GM12878 (cell line): ENCODE measurements around the gene NIN. TPM values are rescaled to one million over a fixed set of nuclear protein-coding genes. Genes with fewer than 3 reads are reported as not detected.

Experiments used
- ATAC-seq: fragments of 200-7000 bp; cut with Tn5 transposase; 3 replicates; pipeline ENCODE4 v1.9.1; 2020; ENCODE audit warnings: mild to moderate bottlenecking, moderate library complexity
- BruUV-seq: library from RNA; stranded (reverse); fragments of 400-500 nt; replicated peaks from 2 replicates; lab custom pipeline; 2021; lab: Mats Ljungman, UMichigan
- CTCF ChIA-PET: fragments of 300-600 bp; sonication (Branson Sonifier 250); formaldehyde crosslinking; extraction: SDS; loops from one replicate; lab custom pipeline; 2021; ENCODE audit warnings: inconsistent platforms; lab: Yijun Ruan, JAX
- POLR2A ChIA-PET: fragments of 350-600 bp; formaldehyde crosslinking; extraction: SDS; loops from one replicate; lab custom pipeline; 2021; ENCODE audit warnings: inconsistent platforms; lab: Charles Lee
- RAD21 ChIA-PET: fragments of 300-600 bp; sonication (Branson Sonifier 250); formaldehyde crosslinking; loops from one replicate; lab custom pipeline; 2023; ENCODE audit warnings: antibody characterized with exemption; ENCODE audit not compliant: unreplicated experiment; lab: Charles Lee
- SMC1A ChIA-PET: fragments of 300-600 bp; sonication (Branson Sonifier 250); formaldehyde crosslinking; loops from one replicate; lab custom pipeline; 2023; ENCODE audit not compliant: unreplicated experiment, uncharacterized antibody; lab: Charles Lee
- DNase-seq: peaks from one replicate; pipeline ENCODE4 v3.0.0-alpha.2; 2011; ENCODE audit warnings: low read depth, low spot score
- FAIRE-seq: peaks from 3 replicates; lab custom pipeline; 2011; peaks lifted over from hg19 to GRCh38; lab: Jason Lieb, UNC
- H2AFZ ChIP-seq: 2 replicates; pipeline ENCODE4 v1.6.0; 2011; ENCODE audit warnings: low read depth, low read length, control low read depth; ENCODE audit not compliant: control insufficient read depth
- H3K27ac ChIP-seq: 2 replicates; pipeline ENCODE4 v1.5.1; 2011; ENCODE audit warnings: control low read depth; ENCODE audit not compliant: control insufficient read depth, insufficient read depth
- H3K27me3 ChIP-seq, 2 experiments: replicated peaks in 1 of 2; 2 replicates each; pipeline versions ENCODE4 v1.6.0 to v1.6.1; 2011; ENCODE audit warnings: low read length in 1 of 2; ENCODE audit not compliant: control insufficient read depth in 2 of 2, insufficient read depth in 2 of 2
- H3K36me3 ChIP-seq, 2 experiments: 2 replicates each; pipeline ENCODE4 v1.5.1; 2011; ENCODE audit warnings: low read length in 1 of 2; ENCODE audit not compliant: control insufficient read depth in 2 of 2, insufficient read depth in 2 of 2
- H3K4me1 ChIP-seq: 2 replicates; pipeline ENCODE4 v1.6.1; 2011; ENCODE audit warnings: mild to moderate bottlenecking, low read length, moderate library complexity, mixed read lengths; ENCODE audit not compliant: control insufficient read depth, insufficient read depth
- H3K4me2 ChIP-seq: 2 replicates; pipeline ENCODE4 v1.6.0; 2011; ENCODE audit warnings: control low read depth; ENCODE audit not compliant: control insufficient read depth, insufficient read depth
- H3K4me3 ChIP-seq: fragments of 200-600 bp; sonication (generic); 2 replicates; pipeline ENCODE4 v1.5.1; 2016
- H3K79me2 ChIP-seq: 2 replicates; pipeline ENCODE4 v1.6.0; 2011; ENCODE audit warnings: low read length; ENCODE audit not compliant: control insufficient read depth, insufficient read depth
- H3K9ac ChIP-seq: 2 replicates; pipeline ENCODE4 v1.8.0; 2011; ENCODE audit warnings: low read length, control low read depth, mixed read lengths; ENCODE audit not compliant: control insufficient read depth, insufficient read depth
- H3K9me3 ChIP-seq: replicated peaks from 3 replicates; pipeline ENCODE4 v1.5.1; 2011; ENCODE audit warnings: mild to moderate bottlenecking, low read length; ENCODE audit not compliant: control insufficient read depth, insufficient read depth
- H4K20me1 ChIP-seq: 2 replicates; pipeline ENCODE4 v1.6.0; 2011; ENCODE audit not compliant: control insufficient read depth, insufficient read depth
- ELK1 ChIP-seq: IDR thresholded peaks from 2 replicates; pipeline ENCODE4 v1.6.1; 2012; ENCODE audit warnings: low read depth, low read length, improper control_type of control experiment
- GABPA ChIP-seq: IDR thresholded peaks from 2 replicates; pipeline ENCODE4 v1.6.1; 2014; ENCODE audit warnings: antibody characterized with exemption, low read depth, mild to moderate bottlenecking, inconsistent platforms
- JUND ChIP-seq: IDR thresholded peaks from 2 replicates; pipeline ENCODE4 v1.6.1; 2012; ENCODE audit warnings: low read depth, mild to moderate bottlenecking, low read length, improper control_type of control experiment, moderate library complexity
- KLF5 ChIP-seq: fragments of 450-650 bp; IDR thresholded peaks from 2 replicates; pipeline ENCODE4 v1.6.1; 2014; ENCODE audit warnings: mild to moderate bottlenecking; ENCODE audit not compliant: partially characterized antibody
- LARP7 ChIP-seq: fragments of 450-650 bp; IDR thresholded peaks from 2 replicates; pipeline ENCODE4 v1.6.1; 2017; ENCODE audit warnings: mild to moderate bottlenecking
- NFIC ChIP-seq: IDR thresholded peaks from 2 replicates; pipeline ENCODE4 v1.6.1; 2012; ENCODE audit warnings: low read depth, mild to moderate bottlenecking, inconsistent platforms, low read length, moderate library complexity
- NKRF ChIP-seq: fragments of 450-650 bp; conservative IDR thresholded peaks from 2 replicates; pipeline ENCODE4 v1.6.1; 2017; ENCODE audit warnings: mild to moderate bottlenecking, moderate library complexity
- RAD51 ChIP-seq: fragments of 450-650 bp; IDR thresholded peaks from 2 replicates; pipeline ENCODE4 v1.6.1; 2016; ENCODE audit warnings: moderate library complexity, mild to moderate bottlenecking, inconsistent platforms
- RB1 ChIP-seq: fragments of 450-650 bp; formaldehyde crosslinking; IDR thresholded peaks from 2 replicates; pipeline ENCODE4 v1.6.1; 2017; ENCODE audit warnings: mild to moderate bottlenecking, borderline replicate concordance
- RBBP5 ChIP-seq: fragments of 200-600 bp; sonication (generic); conservative IDR thresholded peaks from 2 replicates; pipeline ENCODE4 v1.6.1; 2016
- SREBF2 ChIP-seq: IDR thresholded peaks from 2 replicates; pipeline ENCODE4 v1.6.1; 2012; ENCODE audit warnings: mild to moderate bottlenecking, low read length
- SRF ChIP-seq, 2 experiments: IDR thresholded peaks; 2 replicates each; pipeline ENCODE4 v1.6.1; 2011; ENCODE audit warnings: low read depth in 2 of 2, low read length in 2 of 2, mild to moderate bottlenecking in 1 of 2, moderate library complexity in 1 of 2
- SUZ12 ChIP-seq: fragments of 200-600 bp; sonication (generic); IDR thresholded peaks from one replicate; pipeline ENCODE4 v1.6.1; 2018; ENCODE audit warnings: antibody characterized with exemption, mild to moderate bottlenecking; ENCODE audit not compliant: unreplicated experiment
- TAF1 ChIP-seq: IDR thresholded peaks from 2 replicates; pipeline ENCODE4 v1.6.1; 2011; ENCODE audit warnings: mild to moderate bottlenecking, low read depth, low read length, borderline replicate concordance
- TBL1XR1 ChIP-seq: IDR thresholded peaks from 2 replicates; pipeline ENCODE4 v1.6.1; 2012; ENCODE audit warnings: low read depth, low read length, improper control_type of control experiment
- ZNF207 ChIP-seq: fragments of 450-650 bp; IDR thresholded peaks from 2 replicates; pipeline ENCODE4 v1.6.1; 2014; ENCODE audit warnings: antibody characterized with exemption, mild to moderate bottlenecking, borderline replicate concordance
- WGBS: methylation state at CpG from one replicate; pipeline ENCODE4 v1.1.6; 2016; ENCODE audit warnings: low lambda C conversion rate; ENCODE audit not compliant: insufficient replicate concordance, insufficient coverage; ENCODE audit errors: missing lambda C conversion rate; 5-methylcytosine and 5-hydroxymethylcytosine counted together
- in situ Hi-C: fragments of 300-500 bp; cut with MboI; formaldehyde crosslinking; loops from 9 replicates; pipeline ENCODE4 v1.14.3; 2018; ENCODE audit warnings: mixed read lengths
- intact Hi-C: fragments of 100-400 bp; cut with micrococcal nuclease; formaldehyde crosslinking; loops from one replicate; pipeline ENCODE4 v1.14.2; 2022; ENCODE audit not compliant: unreplicated experiment
- polyA plus RNA-seq, 11 experiments: library from polyadenylated mRNA; depleted of rRNA in 4 of 11; unstranded in 6 of 11; stranded (reverse) in 5 of 11; fragments of >200 nt; fragmentation: Nextera tagmentation in 4 of 11; fragmentation: Illumina TruSeq in 1 of 11; extraction: Ambion mirVana in 4 of 11; extraction: Trizol in 1 of 11; gene quantifications; 1 replicate in 1 of 11; 2 replicates in 10 of 11; pipeline versions ENCODE4 v1.2.1 to v1.2.3, GENCODE V29; 2011 to 2016; ENCODE audit warnings: inconsistent platforms in 2 of 11, missing spikeins in 2 of 11, low read depth in 1 of 11
- total RNA-seq, 4 experiments: library from RNA; depleted of rRNA in 3 of 4; stranded (reverse); fragments of >200 nt in 3 of 4; fragmentation: Illumina TruSeq in 1 of 4; extraction: Trizol in 1 of 4; gene quantifications; 2 replicates each; pipeline versions ENCODE4 v1.2.1 to v1.2.3, GENCODE V29; 2013 to 2021
- TF ChIP-seq, protein P1 (sequence below): IDR thresholded peaks from 2 replicates; pipeline ENCODE4 v1.6.1; 2011; ENCODE audit warnings: low read depth, low read length, improper control_type of control experiment, borderline replicate concordance
- TF ChIP-seq, protein P2 (sequence below): IDR thresholded peaks from 2 replicates; pipeline ENCODE4 v1.6.1; 2012; ENCODE audit warnings: low read length, inconsistent platforms

The NIN gene
- total and polyA plus RNA-seq, 10 of the 15 experiments (the other 5 are each of a cell fraction or from before 2014, with no cell fraction given): 16.2 to 135 (median 70.3) TPM

- ChIA-PET CTCF (interaction anchor here (0.6 to 2.0 kb wide), 12 partner anchors 8 to 1120 kb away, joined by 3 to 13 read pairs (median 4); no protein-coding TSS in a partner anchor), RAD21 (interaction anchor here (0.9 to 2.2 kb wide), 8 partner anchors 15 to 328 kb away, joined by 3 to 21 read pairs (median 4); no protein-coding TSS in a partner anchor)
- intact Hi-C loops: loop anchor here (10.0 kb wide), 1 partner anchor 349 kb away; no protein-coding TSS in a partner anchor
- TF ChIP-seq RB1 (no peak), ZNF207 (no peak), TAF1 (no peak), RAD51 (no peak), SUZ12 (no peak), LARP7 (no peak), KLF5 (no peak), NKRF (no peak), SREBF2 (no peak), ELK1 (no peak), GABPA (0 out of 2 replicates have a peak, but pooled peaks have one; percentile 10), TBL1XR1 (no peak), JUND (no peak), RBBP5 (no peak), NFIC (peak; percentile 86), SRF (IDR thresholded peaks at IDR 0.05; ENCODE audit: low read depth in 2 of 2, low read length in 2 of 2) (peak; percentile 20 to 88; a peak in 3 of 4 replicates)
- TF ChIP-seq, protein P1, sequence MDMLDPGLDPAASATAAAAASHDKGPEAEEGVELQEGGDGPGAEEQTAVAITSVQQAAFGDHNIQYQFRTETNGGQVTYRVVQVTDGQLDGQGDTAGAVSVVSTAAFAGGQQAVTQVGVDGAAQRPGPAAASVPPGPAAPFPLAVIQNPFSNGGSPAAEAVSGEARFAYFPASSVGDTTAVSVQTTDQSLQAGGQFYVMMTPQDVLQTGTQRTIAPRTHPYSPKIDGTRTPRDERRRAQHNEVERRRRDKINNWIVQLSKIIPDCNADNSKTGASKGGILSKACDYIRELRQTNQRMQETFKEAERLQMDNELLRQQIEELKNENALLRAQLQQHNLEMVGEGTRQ: no peak
- TF ChIP-seq, protein P2, sequence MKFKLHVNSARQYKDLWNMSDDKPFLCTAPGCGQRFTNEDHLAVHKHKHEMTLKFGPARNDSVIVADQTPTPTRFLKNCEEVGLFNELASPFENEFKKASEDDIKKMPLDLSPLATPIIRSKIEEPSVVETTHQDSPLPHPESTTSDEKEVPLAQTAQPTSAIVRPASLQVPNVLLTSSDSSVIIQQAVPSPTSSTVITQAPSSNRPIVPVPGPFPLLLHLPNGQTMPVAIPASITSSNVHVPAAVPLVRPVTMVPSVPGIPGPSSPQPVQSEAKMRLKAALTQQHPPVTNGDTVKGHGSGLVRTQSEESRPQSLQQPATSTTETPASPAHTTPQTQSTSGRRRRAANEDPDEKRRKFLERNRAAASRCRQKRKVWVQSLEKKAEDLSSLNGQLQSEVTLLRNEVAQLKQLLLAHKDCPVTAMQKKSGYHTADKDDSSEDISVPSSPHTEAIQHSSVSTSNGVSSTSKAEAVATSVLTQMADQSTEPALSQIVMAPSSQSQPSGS: peak; percentile 86
These were observed 44.6 kb upstream of the NIN start for GRCh38 chr14:50875359-50876070.

More at GRCh38 chr14:50875359-50876070, 44.6 kb upstream of the NIN start:
- no TSS peak for BruUV-seq
- no peak overlapping the region for H2AFZ ChIP-seq
- ChIA-PET SMC1A (interaction anchor here (0.7 to 2.3 kb wide), 12 partner anchors 10 to 248 kb away, joined by 3 to 21 read pairs (median 4); no protein-coding TSS in a partner anchor), POLR2A (interaction anchor here (0.6 to 1.2 kb wide), 2 partner anchors 15 to 84 kb away, joined by 3 to 4 read pairs; no protein-coding TSS in a partner anchor)
- DNase-seq: peak; percentile 78
- WGBS: 6% methylated on average over 7 of the region's 7 CpGs
- ATAC-seq: peak; percentile 98
- H3K9ac ChIP-seq: no peak overlapping the region
- H3K27ac ChIP-seq: no peak overlapping the region
- no peaks in the 10 kb centered on the region for H3K9me3 ChIP-seq
- no peak overlapping the region; the same call in 1 of the 2 replicates for H3K4me3 ChIP-seq
- peak overlapping the region; percentile 60 for H3K4me2 ChIP-seq
- H4K20me1 ChIP-seq: no peaks in the 10 kb centered on the region; the same call in 1 of the 2 replicates
- in situ Hi-C loops: no loop called here
- H3K36me3 ChIP-seq: no peaks in the 10 kb centered on the region
- H3K4me1 ChIP-seq: peaks cover 11% of the 10 kb centered on the region
- H3K79me2 ChIP-seq: no peaks in the 10 kb centered on the region
- peaks cover 2 to 11% of the 10 kb centered on the region in 2 experiments; a peak in 3 of 4 replicates for H3K27me3 ChIP-seq
- peak; percentile 92 for FAIRE-seq
